Heart left ventricle (tissue), 13 donors: ENCODE results near the gene SHISA5.

ENCODE experiments used
- CTCF ChIP-seq, 12 donors: fragments of 200-600 bp; sonication (generic) in 4 of 12; IDR thresholded peaks; one replicate each; pipeline versions ENCODE4 v1.5.0 to v1.8.0; 2018 to 2022; ENCODE audit warnings: antibody characterized with exemption in 12 of 12, mild to moderate bottlenecking in 5 of 12
- POLR2A ChIP-seq, 2 donors: fragments of 450-650 bp; IDR thresholded peaks; one replicate each; pipeline ENCODE4 v1.6.1; 2017; ENCODE audit warnings: antibody characterized with exemption in 2 of 2, mild to moderate bottlenecking in 2 of 2, moderate library complexity in 2 of 2
- donor health status: ischemic (EF 13 %, LVEDD 7.1; RV severe dilation, severe dysfunction).
- donor health status: DM: no; HTN: yes; CAD: no.
- donor health status: DM: no; HTN: no; CAD: no.
- donor health status: ischemic (EF 25% LVEDD 6.9; RV normal size, moderate dysfunction).
- donor health status: ischemic (EF 25% LVEDD 5.7; RV mildly dilated, moderate dysfunction).
- donor health status: ischemic (EF 35%, LVEDD 5.7; RV mildly dilated, moderate dysfunction).
- donor health status: nonischemic (EF 11% LVEDD 7.7; RV severe dilation, severe dysfunction).
- donor health status: DM: yes; HTN: yes; CAD: no.
- donor health status: PGD.
- donor health status: ischemic (EF 29% LVEDD 5.4; RV normal size, mild dysfunction).
- donor health status: nonischemic (EF 23%, LVEDD 6.1; RV moderate dilation, normal function).

- TF ChIP-seq POLR2A (IDR thresholded peaks at IDR 0.05) (no peak), CTCF (IDR thresholded peaks at IDR 0.05) (no peak)
Measured at GRCh38 chr3:48469046-48469915, 34.7 kb downstream of the SHISA5 start.
